Measurements from ENCODE around the gene SYS1.

The SYS1 gene

GRCh38 chr20:45372241-45372640 lies 9.3 kb downstream of the SYS1 start:
- H3K4me3 ChIP-seq (replicated peaks; ENCODE audit: insufficient read depth, low read length) = no peak overlapping the region

DNA sequence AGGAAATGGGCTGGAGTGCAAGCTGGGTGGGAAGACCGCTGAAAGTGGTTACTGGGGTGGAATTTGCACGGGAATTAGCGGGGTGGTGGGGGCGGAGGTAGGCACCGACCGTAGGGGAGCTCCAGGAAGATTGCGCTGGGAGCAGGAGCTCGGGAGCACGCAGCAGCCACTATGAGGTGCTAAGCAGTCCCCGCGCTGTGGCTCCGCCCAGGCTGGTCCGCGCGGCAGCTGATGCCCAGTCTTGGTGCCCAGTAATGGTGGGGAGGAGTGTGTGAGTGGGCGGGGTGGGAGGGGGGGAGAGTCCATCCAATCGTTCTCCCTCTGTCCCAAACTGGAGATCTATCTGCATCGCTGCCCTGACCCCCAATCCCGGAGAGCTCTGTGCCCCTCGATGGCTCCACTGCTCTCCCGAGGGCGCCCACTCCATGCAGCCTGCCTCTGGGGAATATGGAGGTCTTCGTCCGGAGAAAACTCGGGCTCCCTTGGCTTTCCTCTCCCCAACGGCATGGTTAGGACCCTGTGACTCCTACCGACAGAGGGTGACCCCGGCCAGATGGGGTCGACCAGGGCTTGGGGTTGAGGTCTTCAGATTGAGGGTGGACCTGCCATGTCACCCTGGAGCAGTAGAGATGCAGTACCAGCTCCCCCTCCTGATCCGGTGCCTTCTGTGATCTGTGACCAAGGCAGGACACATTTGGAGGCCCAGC lies 9.8 kb downstream of the SYS1 start:
- no peak for DNase-seq (ENCODE audit: low read depth in 1 of 2, low spot score in 1 of 2)
- TF ChIP-seq SPI1 (IDR thresholded peaks at IDR 0.05; ENCODE audit: borderline replicate concordance, low read depth) = no peak
- TF ChIP-seq, protein P1, sequence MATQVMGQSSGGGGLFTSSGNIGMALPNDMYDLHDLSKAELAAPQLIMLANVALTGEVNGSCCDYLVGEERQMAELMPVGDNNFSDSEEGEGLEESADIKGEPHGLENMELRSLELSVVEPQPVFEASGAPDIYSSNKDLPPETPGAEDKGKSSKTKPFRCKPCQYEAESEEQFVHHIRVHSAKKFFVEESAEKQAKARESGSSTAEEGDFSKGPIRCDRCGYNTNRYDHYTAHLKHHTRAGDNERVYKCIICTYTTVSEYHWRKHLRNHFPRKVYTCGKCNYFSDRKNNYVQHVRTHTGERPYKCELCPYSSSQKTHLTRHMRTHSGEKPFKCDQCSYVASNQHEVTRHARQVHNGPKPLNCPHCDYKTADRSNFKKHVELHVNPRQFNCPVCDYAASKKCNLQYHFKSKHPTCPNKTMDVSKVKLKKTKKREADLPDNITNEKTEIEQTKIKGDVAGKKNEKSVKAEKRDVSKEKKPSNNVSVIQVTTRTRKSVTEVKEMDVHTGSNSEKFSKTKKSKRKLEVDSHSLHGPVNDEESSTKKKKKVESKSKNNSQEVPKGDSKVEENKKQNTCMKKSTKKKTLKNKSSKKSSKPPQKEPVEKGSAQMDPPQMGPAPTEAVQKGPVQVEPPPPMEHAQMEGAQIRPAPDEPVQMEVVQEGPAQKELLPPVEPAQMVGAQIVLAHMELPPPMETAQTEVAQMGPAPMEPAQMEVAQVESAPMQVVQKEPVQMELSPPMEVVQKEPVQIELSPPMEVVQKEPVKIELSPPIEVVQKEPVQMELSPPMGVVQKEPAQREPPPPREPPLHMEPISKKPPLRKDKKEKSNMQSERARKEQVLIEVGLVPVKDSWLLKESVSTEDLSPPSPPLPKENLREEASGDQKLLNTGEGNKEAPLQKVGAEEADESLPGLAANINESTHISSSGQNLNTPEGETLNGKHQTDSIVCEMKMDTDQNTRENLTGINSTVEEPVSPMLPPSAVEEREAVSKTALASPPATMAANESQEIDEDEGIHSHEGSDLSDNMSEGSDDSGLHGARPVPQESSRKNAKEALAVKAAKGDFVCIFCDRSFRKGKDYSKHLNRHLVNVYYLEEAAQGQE (IDR thresholded peaks at IDR 0.05; ENCODE audit: insufficient replicate concordance, low read depth) = no peak
- no peak for TF ChIP-seq GABPA (IDR thresholded peaks at IDR 0.05; ENCODE audit: low read depth)
- no peak for TF ChIP-seq CTCF (IDR thresholded peaks at IDR 0.05; ENCODE audit: insufficient read depth, low read length)
- TF ChIP-seq POLR2AphosphoS5 (IDR thresholded peaks at IDR 0.05; ENCODE audit: low read depth) = no peak
- Histone ChIP-seq H3K27ac (replicated peaks) (peak overlapping the region; percentile 62; the same call in 1 of the 2 replicates), H3K4me3 (replicated peaks; ENCODE audit: insufficient read depth, low read length) (no peak overlapping the region), H3K27me3 (ENCODE audit: insufficient read depth, poor library complexity, severe bottlenecking) (no peaks in the 10 kb centered on the region)

More at GRCh38 chr20:45372241-45372640, 9.3 kb downstream of the SYS1 start:
- no peak overlapping the region for H3K27ac ChIP-seq (replicated peaks)
- TF ChIP-seq GABPA (IDR thresholded peaks at IDR 0.05; ENCODE audit: low read depth) = no peak
- TF ChIP-seq CTCF (IDR thresholded peaks at IDR 0.05; ENCODE audit: insufficient read depth, low read length) = no peak
- TF ChIP-seq, protein P1 (IDR thresholded peaks at IDR 0.05; ENCODE audit: insufficient replicate concordance, low read depth) = no peak
- no peak for TF ChIP-seq SPI1 (IDR thresholded peaks at IDR 0.05; ENCODE audit: borderline replicate concordance, low read depth)
- TF ChIP-seq POLR2AphosphoS5 (IDR thresholded peaks at IDR 0.05; ENCODE audit: low read depth) = no peak
- no peaks in the 10 kb centered on the region for H3K27me3 ChIP-seq (ENCODE audit: insufficient read depth, poor library complexity, severe bottlenecking)
- no peak for DNase-seq (ENCODE audit: low read depth in 1 of 2, low spot score in 1 of 2)

GRCh38 chr20:45373353-45374100 lies 10.6 kb downstream of the SYS1 start:
- Histone ChIP-seq H3K27ac (replicated peaks) (peak overlapping the region; percentile 62), H3K27me3 (ENCODE audit: insufficient read depth, poor library complexity, severe bottlenecking) (no peaks in the 10 kb centered on the region), H3K4me3 (replicated peaks; ENCODE audit: insufficient read depth, low read length) (no peak overlapping the region)
- TF ChIP-seq CTCF (IDR thresholded peaks at IDR 0.05; ENCODE audit: insufficient read depth, low read length) (peak; percentile 46), POLR2AphosphoS5 (IDR thresholded peaks at IDR 0.05; ENCODE audit: low read depth) (peak; percentile 60; the same call in 1 of the 2 replicates), GABPA (IDR thresholded peaks at IDR 0.05; ENCODE audit: low read depth) (no peak)
- TF ChIP-seq, protein P1 (IDR thresholded peaks at IDR 0.05; ENCODE audit: insufficient replicate concordance, low read depth) = peak; percentile 30
- DNase-seq (ENCODE audit: low read depth in 1 of 2, low spot score in 1 of 2) = peak in 1 of 2 experiments; percentile 93
